GM12878 (cell line): ENCODE results near the gene CENPA. TPM values are rescaled to one million over a fixed set of nuclear protein-coding genes. Genes with fewer than 3 reads are reported as not detected.

ENCODE experiments used
- CEBPB ChIP-seq, 2 experiments: fragments of 150-350 bp in 1 of 2; IDR thresholded peaks; 2 replicates each; pipeline ENCODE4 v1.6.1; 2012 to 2014; ENCODE audit warnings: low read depth in 2 of 2, low read length in 2 of 2, borderline replicate concordance in 1 of 2, inconsistent platforms in 1 of 2
- CHD1 ChIP-seq: IDR thresholded peaks from 2 replicates; pipeline ENCODE4 v1.6.1; 2012; ENCODE audit warnings: low read depth, low read length, improper control_type of control experiment
- E4F1 ChIP-seq: fragments of 450-650 bp; IDR thresholded peaks from 2 replicates; pipeline ENCODE4 v1.6.1; 2018; ENCODE audit warnings: borderline replicate concordance, mild to moderate bottlenecking; ENCODE audit not compliant: partially characterized antibody
- EP300 ChIP-seq, 2 experiments: fragments of 150-350 bp in 1 of 2; IDR thresholded peaks; 2 replicates each; pipeline ENCODE4 v1.6.1; 2011 to 2012; ENCODE audit warnings: low read depth in 2 of 2, low read length in 2 of 2, borderline replicate concordance in 1 of 2, improper control_type of control experiment in 1 of 2, inconsistent platforms in 1 of 2; ENCODE audit not compliant: control insufficient read depth in 1 of 2
- ETV6 ChIP-seq, 2 experiments: fragments of 450-650 bp in 1 of 2; IDR thresholded peaks in 1 of 2; conservative IDR thresholded peaks in 1 of 2; 2 replicates each; pipeline ENCODE4 v1.6.1; 2014; ENCODE audit warnings: antibody characterized with exemption in 1 of 2, borderline replicate concordance in 1 of 2, low read depth in 1 of 2, mild to moderate bottlenecking in 1 of 2, moderate library complexity in 1 of 2
- HCFC1 ChIP-seq: fragments of 150-350 bp; IDR thresholded peaks from 2 replicates; pipeline ENCODE4 v1.6.1; 2014; ENCODE audit warnings: low read length
- HDAC2 ChIP-seq: fragments of 200-600 bp; sonication (generic); IDR thresholded peaks from 2 replicates; pipeline ENCODE4 v1.6.1; 2017
- IRF3 ChIP-seq: fragments of 450-650 bp; IDR thresholded peaks from 2 replicates; pipeline ENCODE4 v1.6.1; 2014; ENCODE audit warnings: mild to moderate bottlenecking
- IRF4 ChIP-seq: IDR thresholded peaks from 2 replicates; pipeline ENCODE4 v1.6.1; 2011; ENCODE audit warnings: low read depth, low read length
- IRF5 ChIP-seq: fragments of 450-650 bp; IDR thresholded peaks from 2 replicates; pipeline ENCODE4 v1.6.1; 2017; ENCODE audit warnings: borderline replicate concordance
- MLLT1 ChIP-seq: fragments of 450-650 bp; IDR thresholded peaks from 2 replicates; pipeline ENCODE4 v1.6.1; 2016; ENCODE audit warnings: mild to moderate bottlenecking
- MTA2 ChIP-seq: fragments of 450-650 bp; IDR thresholded peaks from 2 replicates; pipeline ENCODE4 v1.6.1; 2016; ENCODE audit warnings: low read depth, mild to moderate bottlenecking, moderate library complexity
- MTA3 ChIP-seq: IDR thresholded peaks from 2 replicates; pipeline ENCODE4 v1.6.1; 2012; ENCODE audit warnings: low read length, inconsistent platforms, borderline replicate concordance
- NFYB ChIP-seq: IDR thresholded peaks from 2 replicates; pipeline ENCODE4 v1.6.1; 2011; ENCODE audit warnings: low read depth, mild to moderate bottlenecking, low read length, improper control_type of control experiment, moderate library complexity; ENCODE audit not compliant: insufficient read depth
- POLR2A ChIP-seq: IDR thresholded peaks from 2 replicates; pipeline ENCODE4 v1.6.1; 2011; ENCODE audit warnings: low read depth, mild to moderate bottlenecking, low read length
- RELA ChIP-seq: fragments of 450-650 bp; IDR thresholded peaks from 2 replicates; pipeline ENCODE4 v1.8.0; 2014; ENCODE audit warnings: borderline replicate concordance; ENCODE audit not compliant: partially characterized antibody
- SRF ChIP-seq, 2 experiments: IDR thresholded peaks; 2 replicates each; pipeline ENCODE4 v1.6.1; 2011; ENCODE audit warnings: low read depth in 2 of 2, low read length in 2 of 2, mild to moderate bottlenecking in 1 of 2, moderate library complexity in 1 of 2
- USF1 ChIP-seq: IDR thresholded peaks from 2 replicates; pipeline ENCODE4 v1.6.1; 2011; ENCODE audit warnings: borderline replicate concordance, low read depth, mild to moderate bottlenecking, moderate library complexity, mixed read lengths, low read length; ENCODE audit not compliant: insufficient read depth; ENCODE audit errors: extremely low read length
- YY1 ChIP-seq: IDR thresholded peaks from 2 replicates; pipeline ENCODE4 v1.6.1; 2011; ENCODE audit warnings: low read depth, mild to moderate bottlenecking, low read length
- ZSCAN29 ChIP-seq: fragments of 450-650 bp; IDR thresholded peaks from 2 replicates; pipeline ENCODE4 v1.6.1; 2017; ENCODE audit warnings: mild to moderate bottlenecking, moderate library complexity
- polyA plus RNA-seq, 11 experiments: library from polyadenylated mRNA; depleted of rRNA in 4 of 11; unstranded in 6 of 11; stranded (reverse) in 5 of 11; fragments of >200 nt; fragmentation: Nextera tagmentation in 4 of 11; fragmentation: Illumina TruSeq in 1 of 11; extraction: Ambion mirVana in 4 of 11; extraction: Trizol in 1 of 11; gene quantifications; 1 replicate in 1 of 11; 2 replicates in 10 of 11; pipeline versions ENCODE4 v1.2.1 to v1.2.3, GENCODE V29; 2011 to 2016; ENCODE audit warnings: inconsistent platforms in 2 of 11, missing spikeins in 2 of 11, low read depth in 1 of 11
- total RNA-seq, 4 experiments: library from RNA; depleted of rRNA in 3 of 4; stranded (reverse); fragments of >200 nt in 3 of 4; fragmentation: Illumina TruSeq in 1 of 4; extraction: Trizol in 1 of 4; gene quantifications; 2 replicates each; pipeline versions ENCODE4 v1.2.1 to v1.2.3, GENCODE V29; 2013 to 2021

Gene CENPA
- total and polyA plus RNA-seq, 10 of the 15 experiments (the other 5 are each of a cell fraction or from before 2014, with no cell fraction given) = 8.1 to 66.6 (median 36.7) TPM

GRCh38 chr2:26757873-26758789 lies 27.7 kb upstream of the CENPA start (continued):
- TF ChIP-seq IRF5 (no peak), IRF3 (no peak), SRF (IDR thresholded peaks at IDR 0.05; ENCODE audit: low read depth in 2 of 2, low read length in 2 of 2) (no peak), MTA3 (no peak), CEBPB (IDR thresholded peaks at IDR 0.05; ENCODE audit: borderline replicate concordance in 1 of 2, low read depth in 2 of 2, low read length in 2 of 2) (peak in 1 of 2 experiments; percentile 10; a peak in 1 of 4 replicates), HDAC2 (no peak), YY1 (peak; percentile 33; the same call in 1 of the 2 replicates), MLLT1 (no peak), CHD1 (no peak), POLR2A (no peak), NFYB (no peak), ZSCAN29 (no peak), USF1 (no peak), HCFC1 (no peak), EP300 (IDR thresholded peaks at IDR 0.05; ENCODE audit: borderline replicate concordance in 1 of 2, control insufficient read depth in 1 of 2, low read depth in 2 of 2, low read length in 2 of 2) (0 out of 4 replicates have a peak, but pooled peaks of 1 of the 2 experiments have one; percentile 12), RELA (no peak), MTA2 (no peak), E4F1 (no peak), ETV6 (conservative IDR thresholded peaks at IDR 0.05 in 1 of 2, IDR thresholded peaks at IDR 0.05 in 1 of 2; ENCODE audit: borderline replicate concordance in 1 of 2, low read depth in 1 of 2) (no peak), IRF4 (no peak)
